PC-9 (cell line): ENCODE data around the gene HECTD1. TPM values are rescaled to one million over a fixed set of nuclear protein-coding genes. Genes with fewer than 3 reads are reported as not detected.

ENCODE experiments used
- BruUV-seq: library from RNA; stranded (reverse); fragments of 400-500 nt; replicated peaks from 2 replicates; lab custom pipeline; 2021; lab: Mats Ljungman, UMichigan
- CTCF ChIA-PET: fragments of 300-600 bp; sonication (Branson Sonifier 250); formaldehyde crosslinking; loops from one replicate; lab custom pipeline; 2022; ENCODE audit warnings: antibody characterized with exemption; lab: Charles Lee
- POLR2A ChIA-PET: fragments of 300-600 bp; sonication (Branson Sonifier 250); formaldehyde crosslinking; loops from one replicate; lab custom pipeline; 2022; ENCODE audit warnings: antibody characterized with exemption; ENCODE audit not compliant: unreplicated experiment; lab: Charles Lee
- DNase-seq, 2 experiments: peaks; one replicate each; pipeline versions ENCODE4 v3.0.0 to v3.0.0-alpha.2; 2015 to 2022; ENCODE audit warnings: mixed read lengths in 1 of 2
- H2AFZ ChIP-seq: fragments of 200-600 bp; sonication (generic); 2 replicates; pipeline ENCODE4 v1.8.1; 2017; ENCODE audit warnings: antibody characterized with exemption
- H3F3A ChIP-seq: fragments of 200-600 bp; sonication (generic); 2 replicates; pipeline ENCODE4 v1.8.1; 2017; ENCODE audit warnings: antibody characterized with exemption, mild to moderate bottlenecking, low read depth; ENCODE audit not compliant: insufficient read depth
- H3K27ac ChIP-seq: fragments of 200-600 bp; sonication (generic); 2 replicates; pipeline ENCODE4 v1.6.1; 2016; ENCODE audit warnings: mixed run types
- H3K27me3 ChIP-seq: fragments of 200-600 bp; sonication (generic); 2 replicates; pipeline ENCODE4 v1.6.1; 2016; ENCODE audit warnings: low read depth, mixed run types; ENCODE audit not compliant: insufficient read depth
- H3K36me3 ChIP-seq: fragments of 200-600 bp; sonication (generic); 2 replicates; pipeline ENCODE4 v1.6.1; 2016; ENCODE audit warnings: low read depth, mixed run types
- H3K4me1 ChIP-seq: fragments of 200-600 bp; sonication (generic); replicated peaks from 2 replicates; pipeline ENCODE4 v1.6.1; 2016; ENCODE audit warnings: mixed run types; ENCODE audit not compliant: insufficient read depth
- H3K4me2 ChIP-seq: fragments of 200-600 bp; sonication (generic); 2 replicates; pipeline ENCODE4 v1.6.1; 2017; ENCODE audit warnings: mixed run types
- H3K4me3 ChIP-seq: fragments of 200-600 bp; sonication (generic); 2 replicates; pipeline ENCODE4 v1.6.1; 2016; ENCODE audit warnings: mixed run types
- H3K79me2 ChIP-seq: fragments of 200-600 bp; sonication (generic); 2 replicates; pipeline ENCODE4 v1.6.1; 2017; ENCODE audit warnings: low read depth, mixed run types
- H3K9me2 ChIP-seq: fragments of 200-600 bp; sonication (generic); 2 replicates; pipeline ENCODE4 v1.8.1; 2017; ENCODE audit warnings: mild to moderate bottlenecking; ENCODE audit not compliant: insufficient read depth
- H3K9me3 ChIP-seq: fragments of 200-600 bp; sonication (generic); 2 replicates; pipeline ENCODE4 v1.8.1; 2016; ENCODE audit warnings: low read depth; ENCODE audit not compliant: insufficient read depth
- H4K20me1 ChIP-seq: fragments of 200-600 bp; sonication (generic); 2 replicates; pipeline ENCODE4 v1.8.1; 2017; ENCODE audit not compliant: insufficient read depth
- EZH2 ChIP-seq: fragments of 200-600 bp; sonication (generic); IDR thresholded peaks from 2 replicates; pipeline ENCODE4 v1.8.0; 2017; ENCODE audit warnings: antibody characterized with exemption, low read depth
- intact Hi-C: fragments of 100-400 bp; cut with micrococcal nuclease; formaldehyde crosslinking; loops from one replicate; pipeline ENCODE4 v1.10.0; 2022; ENCODE audit not compliant: unreplicated experiment
- total RNA-seq: library from RNA; stranded (reverse); gene quantifications from 2 replicates; pipeline ENCODE4 v1.2.3, GENCODE V29; 2021
- TF ChIP-seq, protein P1 (sequence below): fragments of 200-600 bp; sonication (generic); conservative IDR thresholded peaks from 2 replicates; pipeline ENCODE4 v1.6.1; 2017; ENCODE audit warnings: mixed run types, antibody characterized with exemption, mild to moderate bottlenecking, moderate library complexity

The HECTD1 gene
- total RNA-seq, 1 experiment from 2014 or later = 93.9 TPM

GRCh38 chr14:31128601-31129526, 78.7 kb downstream of the HECTD1 start:
- BruUV-seq = no TSS peak
- H3K4me1 ChIP-seq = no peaks in the 10 kb centered on the region
- H2AFZ ChIP-seq = no peak overlapping the region
- H3K79me2 ChIP-seq = no peaks in the 10 kb centered on the region
- intact Hi-C loops = no loop called here
- H3K27me3 ChIP-seq = no peaks in the 10 kb centered on the region
- no peak overlapping the region for H3K4me2 ChIP-seq
- H3K4me3 ChIP-seq = no peak overlapping the region
- peaks cover 23% of the 10 kb centered on the region; the same call in 1 of the 2 replicates for H3K36me3 ChIP-seq
- TF ChIP-seq EZH2 = no peak
- TF ChIP-seq, protein P1, sequence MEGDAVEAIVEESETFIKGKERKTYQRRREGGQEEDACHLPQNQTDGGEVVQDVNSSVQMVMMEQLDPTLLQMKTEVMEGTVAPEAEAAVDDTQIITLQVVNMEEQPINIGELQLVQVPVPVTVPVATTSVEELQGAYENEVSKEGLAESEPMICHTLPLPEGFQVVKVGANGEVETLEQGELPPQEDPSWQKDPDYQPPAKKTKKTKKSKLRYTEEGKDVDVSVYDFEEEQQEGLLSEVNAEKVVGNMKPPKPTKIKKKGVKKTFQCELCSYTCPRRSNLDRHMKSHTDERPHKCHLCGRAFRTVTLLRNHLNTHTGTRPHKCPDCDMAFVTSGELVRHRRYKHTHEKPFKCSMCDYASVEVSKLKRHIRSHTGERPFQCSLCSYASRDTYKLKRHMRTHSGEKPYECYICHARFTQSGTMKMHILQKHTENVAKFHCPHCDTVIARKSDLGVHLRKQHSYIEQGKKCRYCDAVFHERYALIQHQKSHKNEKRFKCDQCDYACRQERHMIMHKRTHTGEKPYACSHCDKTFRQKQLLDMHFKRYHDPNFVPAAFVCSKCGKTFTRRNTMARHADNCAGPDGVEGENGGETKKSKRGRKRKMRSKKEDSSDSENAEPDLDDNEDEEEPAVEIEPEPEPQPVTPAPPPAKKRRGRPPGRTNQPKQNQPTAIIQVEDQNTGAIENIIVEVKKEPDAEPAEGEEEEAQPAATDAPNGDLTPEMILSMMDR = no peak
- H4K20me1 ChIP-seq = no peaks in the 10 kb centered on the region; the same call in 1 of the 2 replicates
- DNase-seq = no peak
- POLR2A ChIA-PET = no interaction called here
- H3F3A ChIP-seq = no peaks in the 10 kb centered on the region
- no peaks in the 10 kb centered on the region for H3K9me3 ChIP-seq
- H3K9me2 ChIP-seq = no peaks in the 10 kb centered on the region
- no peak overlapping the region for H3K27ac ChIP-seq
- CTCF ChIA-PET = no interaction called here

- ChIA-PET CTCF (no interaction called here), POLR2A (no interaction called here)
- H3K27me3 ChIP-seq = no peaks in the 10 kb centered on the region
- no peak overlapping the region for H3K27ac ChIP-seq
- no peaks in the 10 kb centered on the region for H3K9me2 ChIP-seq
- TF ChIP-seq, protein P1 = no peak
- TF ChIP-seq EZH2 = no peak
- H3K36me3 ChIP-seq = peaks cover 23% of the 10 kb centered on the region; the same call in 1 of the 2 replicates
- H3K4me2 ChIP-seq = no peak overlapping the region
- no peaks in the 10 kb centered on the region for H3K4me1 ChIP-seq
- intact Hi-C loops = no loop called here
- H4K20me1 ChIP-seq = no peaks in the 10 kb centered on the region; the same call in 1 of the 2 replicates
- no peak overlapping the region for H3K4me3 ChIP-seq
- no peaks in the 10 kb centered on the region for H3K79me2 ChIP-seq
- no peak overlapping the region for H2AFZ ChIP-seq
- BruUV-seq = no TSS peak
- H3K9me3 ChIP-seq = no peaks in the 10 kb centered on the region
- no peak for DNase-seq
- no peaks in the 10 kb centered on the region for H3F3A ChIP-seq
Measured at GRCh38 chr14:31127690-31128089, 79.9 kb downstream of the HECTD1 start.

- Histone ChIP-seq H4K20me1 (no peaks in the 10 kb centered on the region; the same call in 1 of the 2 replicates), H3K4me2 (no peak overlapping the region), H3K27me3 (no peaks in the 10 kb centered on the region), H3K27ac (no peak overlapping the region), H3K36me3 (peaks cover 19% of the 10 kb centered on the region; the same call in 1 of the 2 replicates), H3K9me3 (no peaks in the 10 kb centered on the region), H3F3A (no peaks in the 10 kb centered on the region), H3K79me2 (no peaks in the 10 kb centered on the region), H3K4me1 (no peaks in the 10 kb centered on the region), H3K4me3 (no peak overlapping the region), H2AFZ (no peak overlapping the region), H3K9me2 (no peaks in the 10 kb centered on the region)
- TF ChIP-seq, protein P1 = no peak
- no peak for TF ChIP-seq EZH2
- intact Hi-C loops = no loop called here
- ChIA-PET POLR2A (no interaction called here), CTCF (no interaction called here)
- no TSS peak for BruUV-seq
- DNase-seq = no peak
Measured at GRCh38 chr14:31126680-31127079, 80.9 kb downstream of the HECTD1 start.
